ENCODE measurements around the gene UFSP1.
A peak's percentile ranks its signal among the peaks of the same experiment; 100 is the strongest.

Gene UFSP1

DNA sequence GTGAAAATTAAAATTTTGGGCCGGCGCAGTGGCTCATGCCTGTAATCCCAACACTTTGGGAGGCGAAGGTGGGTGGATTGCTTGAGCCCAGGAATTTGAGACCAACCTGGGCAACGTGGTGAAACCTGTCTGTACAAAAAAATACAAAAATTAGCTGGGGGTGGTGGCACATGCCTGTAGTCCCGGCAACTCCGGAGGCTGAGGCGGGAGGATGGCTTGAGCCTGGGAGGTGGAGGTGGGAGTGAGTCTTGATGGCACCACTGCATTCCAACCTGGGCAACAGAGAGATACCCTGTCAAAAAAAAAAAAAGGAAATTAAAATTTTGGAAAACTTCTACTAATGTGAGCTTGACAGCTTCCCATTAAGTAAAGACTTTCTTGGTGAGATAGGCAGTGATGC lies 11.5 kb downstream of the UFSP1 start:
- Histone ChIP-seq H3K9ac (ENCODE audit: low read length) (no peak overlapping the region), H3K9me3 (ENCODE audit: control insufficient read depth, low read length) (no peaks in the 10 kb centered on the region), H3K36me3 (ENCODE audit: control insufficient read depth, insufficient read depth, low read length, severe bottlenecking) (peaks cover 47% of the 10 kb centered on the region), H3K4me3 (ENCODE audit: low read length) (no peak overlapping the region), H3K27me3 (replicated peaks; ENCODE audit: control insufficient read depth, insufficient read depth, low read length) (no peaks in the 10 kb centered on the region), H3K4me1 (ENCODE audit: control insufficient read depth, insufficient read depth, low read length) (peaks cover 26% of the 10 kb centered on the region)
- DNase-seq (ENCODE audit: low read depth): no peak

DNA sequence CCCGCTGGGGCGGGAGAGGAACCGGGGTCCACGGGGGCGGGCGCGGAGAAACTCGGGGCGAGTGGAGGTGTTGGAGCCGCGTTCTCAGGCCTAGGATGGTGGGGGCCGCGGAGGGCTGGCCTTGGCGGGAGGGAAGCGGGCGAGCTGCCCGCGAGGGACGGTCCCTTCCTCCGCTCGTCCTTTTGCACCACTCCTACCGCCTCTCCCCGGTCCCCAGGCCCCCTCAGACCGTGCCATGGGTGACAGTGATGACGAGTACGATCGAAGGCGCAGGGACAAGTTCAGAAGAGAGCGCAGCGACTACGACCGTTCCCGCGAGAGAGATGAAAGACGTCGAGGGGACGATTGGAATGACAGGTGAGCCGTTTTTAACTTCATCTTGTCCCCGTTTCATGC lies 14.2 kb downstream of the UFSP1 start:
- H3K9ac ChIP-seq (ENCODE audit: low read length): peak overlapping the region; percentile 98
- H3K4me3 ChIP-seq (ENCODE audit: low read length): peak overlapping the region; percentile 98
- peaks cover 26% of the 10 kb centered on the region for H3K4me1 ChIP-seq (ENCODE audit: control insufficient read depth, insufficient read depth, low read length)
- no peaks in the 10 kb centered on the region for H3K9me3 ChIP-seq (ENCODE audit: control insufficient read depth, low read length)
- DNase-seq (ENCODE audit: low read depth): peak; percentile 62
- peaks cover 48% of the 10 kb centered on the region for H3K36me3 ChIP-seq (ENCODE audit: control insufficient read depth, insufficient read depth, low read length, severe bottlenecking)
- H3K27me3 ChIP-seq (replicated peaks; ENCODE audit: control insufficient read depth, insufficient read depth, low read length): no peaks in the 10 kb centered on the region

DNA sequence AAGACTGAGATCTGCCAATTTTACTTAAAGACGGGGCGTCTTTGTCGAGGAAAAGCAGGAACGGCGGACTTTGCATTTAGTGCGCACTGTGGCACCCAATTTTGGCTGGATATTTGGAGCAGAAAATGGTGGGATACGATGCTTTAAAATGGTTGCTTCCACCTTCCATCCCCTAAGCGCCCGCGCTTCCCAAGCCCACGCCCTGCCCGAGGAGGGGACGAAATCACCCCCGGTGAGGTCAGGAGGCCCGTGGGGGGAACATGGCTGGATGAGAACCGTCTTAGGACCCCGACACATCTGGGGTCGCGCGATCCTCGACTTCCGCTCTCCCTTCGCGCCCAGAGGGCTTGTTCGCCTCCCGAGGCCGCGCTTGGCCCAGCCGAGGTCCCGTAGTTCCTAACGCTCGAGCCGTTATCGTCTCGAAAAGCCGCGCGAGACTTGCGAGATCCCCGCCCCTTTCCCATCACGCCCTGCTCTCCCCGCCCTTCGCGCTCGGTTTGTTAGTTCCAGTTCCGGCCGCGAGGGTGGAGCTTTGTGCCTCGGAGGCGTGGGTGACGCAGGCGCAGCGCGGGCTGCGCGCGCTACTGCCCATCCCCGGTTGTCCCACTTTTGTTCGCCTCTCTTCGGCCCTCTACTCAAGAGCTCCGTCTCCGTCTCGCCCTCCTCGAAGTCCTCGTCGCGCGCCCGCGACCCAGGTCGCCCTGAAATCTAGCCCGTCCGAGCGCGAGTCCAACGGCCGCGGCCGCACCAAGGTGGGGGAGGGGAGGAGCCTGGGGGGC lies 14.7 kb downstream of the UFSP1 start, which contains the start of gene SRRT:
TSS of gene SRRT (plus strand) at position 527 of the 779 bp plus-strand sequence. CDS start 488 bp downstream, outside the sequence.
- peaks cover 53% of the 10 kb centered on the region for H3K36me3 ChIP-seq (ENCODE audit: control insufficient read depth, insufficient read depth, low read length, severe bottlenecking)
- H3K4me1 ChIP-seq (ENCODE audit: control insufficient read depth, insufficient read depth, low read length): peaks cover 26% of the 10 kb centered on the region
- no peaks in the 10 kb centered on the region for H3K9me3 ChIP-seq (ENCODE audit: control insufficient read depth, low read length)
- DNase-seq (ENCODE audit: low read depth): peak; percentile 100
- H3K9ac ChIP-seq (ENCODE audit: low read length): peak within 1 kb of the TSS; percentile 98
- no peaks in the 10 kb centered on the region for H3K27me3 ChIP-seq (replicated peaks; ENCODE audit: control insufficient read depth, insufficient read depth, low read length)
- H3K4me3 ChIP-seq (ENCODE audit: low read length): peak within 1 kb of the TSS; percentile 98

DNA sequence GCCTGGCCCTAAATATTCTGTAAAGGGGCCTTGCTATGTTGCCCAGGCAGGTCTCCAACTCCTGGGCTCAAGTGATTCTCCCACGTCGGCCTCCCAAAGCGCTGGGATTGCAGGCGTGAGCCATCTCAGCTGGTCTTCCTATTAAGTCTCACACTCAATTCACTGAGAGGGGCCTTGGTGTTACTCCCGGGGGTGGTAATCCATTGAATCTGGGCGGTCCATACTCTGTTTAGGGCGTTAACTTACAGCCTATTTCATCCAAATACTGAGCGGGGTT lies 15.3 kb downstream of the UFSP1 start:
- no peak for DNase-seq (ENCODE audit: low read depth)
- H3K36me3 ChIP-seq (ENCODE audit: control insufficient read depth, insufficient read depth, low read length, severe bottlenecking): peaks cover 52% of the 10 kb centered on the region
- H3K9ac ChIP-seq (ENCODE audit: low read length): peak overlapping the region; percentile 98

DNA sequence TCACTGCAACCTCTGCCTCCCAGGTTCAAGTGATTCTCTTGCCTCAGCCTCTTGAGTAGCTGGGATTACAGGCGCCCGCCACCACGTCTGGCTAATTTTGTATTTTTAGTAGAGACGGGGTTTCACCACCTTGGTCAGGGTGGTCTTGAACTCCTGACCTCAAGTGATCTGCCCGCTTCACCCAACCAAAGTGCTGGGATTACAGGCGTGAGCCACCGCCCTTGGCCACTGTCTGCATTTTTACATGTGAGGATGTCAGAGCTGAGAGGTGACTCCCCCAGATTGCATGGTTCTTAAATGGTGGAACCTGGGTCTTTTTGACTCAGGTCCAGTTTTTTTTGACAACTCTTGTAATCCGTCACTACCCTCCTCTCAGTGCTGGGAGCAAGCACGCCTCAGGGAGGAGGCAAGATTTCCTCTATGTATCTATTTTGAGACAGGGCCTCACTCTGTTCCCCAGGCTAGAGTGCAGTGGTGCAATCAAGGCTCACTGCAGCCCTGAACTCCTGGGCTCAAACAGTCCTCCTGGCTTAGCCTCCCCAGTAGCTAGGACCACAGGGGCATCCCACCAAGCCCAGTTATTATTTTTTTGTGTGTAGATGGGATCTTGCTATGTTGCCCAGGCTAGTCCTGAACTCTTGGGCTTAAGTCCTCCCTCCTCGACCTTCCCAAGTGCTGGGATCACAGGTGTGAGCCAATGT lies 15.8 kb downstream of the UFSP1 start:
- H3K9me3 ChIP-seq (ENCODE audit: control insufficient read depth, low read length): no peaks in the 10 kb centered on the region
- H3K36me3 ChIP-seq (ENCODE audit: control insufficient read depth, insufficient read depth, low read length, severe bottlenecking): peaks cover 48% of the 10 kb centered on the region
- H3K9ac ChIP-seq (ENCODE audit: low read length): peak overlapping the region; percentile 98
- H3K27me3 ChIP-seq (replicated peaks; ENCODE audit: control insufficient read depth, insufficient read depth, low read length): no peaks in the 10 kb centered on the region
- H3K4me3 ChIP-seq (ENCODE audit: low read length): peak overlapping the region; percentile 98
- no peak for DNase-seq (ENCODE audit: low read depth)
- H3K4me1 ChIP-seq (ENCODE audit: control insufficient read depth, insufficient read depth, low read length): peaks cover 31% of the 10 kb centered on the region

More for the DNA sequence above, 15.3 kb downstream of the UFSP1 start:
- H3K4me1 ChIP-seq (ENCODE audit: control insufficient read depth, insufficient read depth, low read length): peaks cover 26% of the 10 kb centered on the region
- no peaks in the 10 kb centered on the region for H3K9me3 ChIP-seq (ENCODE audit: control insufficient read depth, low read length)
- no peaks in the 10 kb centered on the region for H3K27me3 ChIP-seq (replicated peaks; ENCODE audit: control insufficient read depth, insufficient read depth, low read length)
- H3K4me3 ChIP-seq (ENCODE audit: low read length): peak overlapping the region; percentile 98

DNA sequence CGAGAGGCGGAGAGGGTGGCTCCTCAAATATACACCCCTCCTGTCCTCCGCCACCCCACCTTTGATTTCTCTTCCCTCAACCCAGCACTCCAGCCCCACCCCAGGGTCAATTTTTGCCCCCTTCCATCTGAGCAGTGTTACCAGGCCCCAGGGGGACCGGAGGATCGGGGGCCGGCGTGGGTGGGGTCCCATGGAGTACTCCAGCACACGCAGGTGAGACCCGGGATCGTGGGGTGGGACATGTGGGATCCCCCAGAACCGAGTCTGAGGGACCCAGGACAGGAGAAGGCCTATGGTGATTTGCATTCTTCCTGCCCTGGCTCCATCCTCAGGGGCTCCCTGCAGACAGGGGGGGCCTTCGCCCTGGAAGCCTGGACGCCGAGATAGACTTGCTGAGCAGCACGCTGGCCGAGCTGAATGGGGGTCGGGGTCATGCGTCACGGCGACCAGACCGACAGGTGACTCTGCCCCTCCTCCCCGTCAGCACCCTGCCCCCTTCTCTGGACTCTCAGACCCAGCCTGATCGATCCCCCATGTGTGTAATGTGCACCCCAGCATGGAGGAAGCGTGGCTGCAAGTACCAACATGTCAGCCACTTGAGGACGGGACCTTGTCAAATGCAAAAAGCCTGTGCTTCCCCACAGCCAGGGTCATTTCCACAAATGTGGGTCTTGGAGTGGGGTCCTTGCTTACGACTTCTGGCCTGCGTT lies 21.6 kb downstream of the UFSP1 start:
- peak; percentile 25 for DNase-seq (ENCODE audit: low read depth)
- Histone ChIP-seq H3K36me3 (ENCODE audit: control insufficient read depth, insufficient read depth, low read length, severe bottlenecking) (peaks cover 30% of the 10 kb centered on the region), H3K4me3 (ENCODE audit: low read length) (peak overlapping the region; percentile 93), H3K27me3 (replicated peaks; ENCODE audit: control insufficient read depth, insufficient read depth, low read length) (no peaks in the 10 kb centered on the region), H3K4me1 (ENCODE audit: control insufficient read depth, insufficient read depth, low read length) (peaks cover 22% of the 10 kb centered on the region), H3K9me3 (ENCODE audit: control insufficient read depth, low read length) (no peaks in the 10 kb centered on the region), H3K9ac (ENCODE audit: low read length) (peak overlapping the region; percentile 99)

DNA sequence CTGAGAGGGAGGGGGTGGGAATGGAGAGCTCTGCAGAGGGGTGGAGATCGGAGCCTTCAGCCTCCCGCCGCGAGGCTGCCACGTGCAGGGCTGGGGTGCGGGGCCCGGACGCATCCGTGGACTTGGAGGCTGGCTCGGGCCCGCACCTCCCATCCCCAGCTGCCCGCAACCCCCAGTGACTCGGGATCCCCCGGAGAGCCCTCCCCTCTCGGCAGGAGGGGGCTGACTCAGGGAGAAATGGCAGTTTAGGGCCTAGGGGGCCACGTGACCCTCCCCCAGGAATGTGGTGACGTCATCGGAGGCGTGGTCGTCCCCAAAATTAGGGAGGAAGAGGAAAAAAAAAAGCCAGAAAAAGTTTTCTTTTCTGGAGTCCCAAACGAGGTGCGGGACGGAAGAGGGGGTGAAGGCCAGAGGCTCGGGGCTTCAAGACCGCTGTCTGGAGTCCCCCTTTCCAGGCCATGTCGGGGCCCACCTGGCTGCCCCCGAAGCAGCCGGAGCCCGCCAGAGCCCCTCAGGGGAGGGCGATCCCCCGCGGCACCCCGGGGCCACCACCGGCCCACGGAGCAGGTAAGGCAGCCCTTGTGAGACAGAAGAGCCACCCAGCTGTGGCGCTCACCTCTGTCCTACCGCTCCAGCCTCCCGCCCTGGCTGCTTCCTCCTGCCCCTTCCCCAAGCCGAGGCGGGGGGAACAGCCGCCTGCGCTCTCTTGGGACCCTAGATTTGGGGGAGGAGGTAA lies 22.3 kb downstream of the UFSP1 start, which contains the start of gene TRIP6:
TSS of gene TRIP6 (plus strand) at position 348 of the 736 bp plus-strand sequence. CDS start at position 459, 111 bp downstream.
- peaks cover 22% of the 10 kb centered on the region for H3K4me1 ChIP-seq (ENCODE audit: control insufficient read depth, insufficient read depth, low read length)
- H3K9ac ChIP-seq (ENCODE audit: low read length): peak within 1 kb of the TSS; percentile 99
- H3K36me3 ChIP-seq (ENCODE audit: control insufficient read depth, insufficient read depth, low read length, severe bottlenecking): peaks cover 25% of the 10 kb centered on the region
- peak; percentile 96 for DNase-seq (ENCODE audit: low read depth)
- no peaks in the 10 kb centered on the region for H3K9me3 ChIP-seq (ENCODE audit: control insufficient read depth, low read length)
- H3K4me3 ChIP-seq (ENCODE audit: low read length): peak within 1 kb of the TSS; percentile 93
- no peaks in the 10 kb centered on the region for H3K27me3 ChIP-seq (replicated peaks; ENCODE audit: control insufficient read depth, insufficient read depth, low read length)

DNA sequence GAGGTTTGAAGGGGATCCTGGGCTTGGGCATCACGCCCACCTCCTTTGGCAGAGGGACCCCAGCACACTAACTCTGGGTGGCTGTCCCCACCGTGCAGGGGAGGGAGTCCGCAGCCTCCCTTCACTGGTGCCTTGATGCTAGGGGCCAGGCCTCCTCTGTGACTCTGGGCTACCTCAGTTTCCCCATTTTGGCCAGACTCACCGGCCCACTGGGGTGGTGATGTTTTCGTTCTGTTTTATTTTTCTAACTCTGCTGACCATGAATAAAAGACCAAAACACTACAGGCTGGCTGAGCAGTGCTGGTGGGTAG lies 22.8 kb downstream of the UFSP1 start:
- no peak for DNase-seq (ENCODE audit: low read depth)
- peaks cover 22% of the 10 kb centered on the region for H3K4me1 ChIP-seq (ENCODE audit: control insufficient read depth, insufficient read depth, low read length)
- H3K9me3 ChIP-seq (ENCODE audit: control insufficient read depth, low read length): no peaks in the 10 kb centered on the region
- H3K4me3 ChIP-seq (ENCODE audit: low read length): peak overlapping the region; percentile 93
- no peaks in the 10 kb centered on the region for H3K27me3 ChIP-seq (replicated peaks; ENCODE audit: control insufficient read depth, insufficient read depth, low read length)
- peak overlapping the region; percentile 99 for H3K9ac ChIP-seq (ENCODE audit: low read length)
- H3K36me3 ChIP-seq (ENCODE audit: control insufficient read depth, insufficient read depth, low read length, severe bottlenecking): peaks cover 21% of the 10 kb centered on the region

DNA sequence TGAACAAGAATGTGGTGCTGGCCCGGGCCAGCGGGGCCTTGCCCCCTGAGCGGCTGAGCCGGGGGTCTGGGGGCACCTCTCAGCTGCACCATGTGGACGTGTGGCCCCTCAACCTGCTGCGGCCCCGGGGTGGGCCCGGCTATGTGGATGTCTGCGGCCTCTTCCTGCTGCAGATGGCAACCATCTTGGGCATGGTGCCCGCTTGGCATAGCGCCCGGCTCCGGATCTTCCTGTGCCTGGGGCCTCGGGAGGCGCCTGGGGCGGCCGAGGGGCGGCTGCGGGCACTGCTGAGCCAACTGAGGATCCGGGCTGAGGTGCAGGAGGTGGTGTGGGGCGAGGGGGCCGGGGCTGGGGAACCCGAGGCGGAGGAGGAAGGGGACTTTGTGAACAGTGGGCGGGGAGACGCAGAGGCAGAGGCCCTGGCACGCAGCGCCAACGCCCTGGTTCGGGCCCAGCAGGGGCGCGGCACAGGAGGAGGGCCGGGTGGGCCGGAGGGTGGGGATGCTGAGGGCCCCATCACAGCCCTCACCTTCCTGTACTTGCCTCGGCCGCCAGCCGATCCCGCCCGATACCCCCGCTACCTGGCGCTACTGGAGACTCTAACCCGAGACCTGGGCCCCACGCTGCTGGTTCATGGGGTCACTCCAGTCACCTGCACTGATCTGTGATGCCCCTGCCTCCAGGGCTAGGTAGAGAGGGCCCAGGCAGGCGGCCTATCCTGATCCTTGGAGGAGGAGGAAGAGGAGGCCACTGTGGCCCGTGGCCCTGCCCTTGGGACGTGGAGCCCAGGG lies 23.4 kb downstream of the UFSP1 start:
- H3K9me3 ChIP-seq (ENCODE audit: control insufficient read depth, low read length): no peaks in the 10 kb centered on the region
- H3K4me3 ChIP-seq (ENCODE audit: low read length): no peak overlapping the region
- H3K27me3 ChIP-seq (replicated peaks; ENCODE audit: control insufficient read depth, insufficient read depth, low read length): no peaks in the 10 kb centered on the region
- H3K9ac ChIP-seq (ENCODE audit: low read length): peak overlapping the region; percentile 99
- H3K4me1 ChIP-seq (ENCODE audit: control insufficient read depth, insufficient read depth, low read length): peaks cover 22% of the 10 kb centered on the region
- H3K36me3 ChIP-seq (ENCODE audit: control insufficient read depth, insufficient read depth, low read length, severe bottlenecking): peaks cover 21% of the 10 kb centered on the region
- no peak for DNase-seq (ENCODE audit: low read depth)

DNA sequence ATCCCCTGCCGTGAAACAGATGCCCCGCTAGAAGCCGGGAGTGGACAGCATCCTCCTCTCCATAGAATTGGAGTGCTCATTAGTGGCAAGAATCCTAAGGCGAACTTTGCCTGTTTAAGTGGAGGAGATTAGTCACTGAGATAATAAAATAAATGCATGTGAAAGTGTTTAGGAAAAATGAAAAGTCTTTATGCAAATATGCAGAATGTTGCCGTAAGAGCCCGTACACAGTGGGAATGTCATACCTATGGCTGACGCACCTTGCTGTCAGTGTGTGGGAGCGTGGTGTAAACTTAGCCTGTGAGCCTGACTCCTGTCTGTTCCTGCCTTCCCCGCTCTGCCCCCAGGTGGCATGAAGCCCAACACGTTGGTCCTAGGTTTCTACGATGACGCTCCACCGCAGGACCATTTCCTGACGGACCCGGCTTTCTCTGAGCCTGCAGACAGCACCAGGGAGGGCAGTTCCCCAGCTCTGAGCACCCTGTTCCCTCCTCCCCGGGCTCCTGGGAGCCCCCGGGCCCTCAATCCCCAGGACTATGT lies 24.1 kb downstream of the UFSP1 start:
- H3K36me3 ChIP-seq (ENCODE audit: control insufficient read depth, insufficient read depth, low read length, severe bottlenecking): peaks cover 18% of the 10 kb centered on the region
- H3K4me1 ChIP-seq (ENCODE audit: control insufficient read depth, insufficient read depth, low read length): peaks cover 22% of the 10 kb centered on the region
- H3K9ac ChIP-seq (ENCODE audit: low read length): no peak overlapping the region
- no peak overlapping the region for H3K4me3 ChIP-seq (ENCODE audit: low read length)
- no peaks in the 10 kb centered on the region for H3K27me3 ChIP-seq (replicated peaks; ENCODE audit: control insufficient read depth, insufficient read depth, low read length)
- DNase-seq (ENCODE audit: low read depth): no peak
- no peaks in the 10 kb centered on the region for H3K9me3 ChIP-seq (ENCODE audit: control insufficient read depth, low read length)

Data from adipocyte (in vitro differentiated cells).